Measurements from ENCODE around the gene C1orf122.

Gene C1orf122

DNA sequence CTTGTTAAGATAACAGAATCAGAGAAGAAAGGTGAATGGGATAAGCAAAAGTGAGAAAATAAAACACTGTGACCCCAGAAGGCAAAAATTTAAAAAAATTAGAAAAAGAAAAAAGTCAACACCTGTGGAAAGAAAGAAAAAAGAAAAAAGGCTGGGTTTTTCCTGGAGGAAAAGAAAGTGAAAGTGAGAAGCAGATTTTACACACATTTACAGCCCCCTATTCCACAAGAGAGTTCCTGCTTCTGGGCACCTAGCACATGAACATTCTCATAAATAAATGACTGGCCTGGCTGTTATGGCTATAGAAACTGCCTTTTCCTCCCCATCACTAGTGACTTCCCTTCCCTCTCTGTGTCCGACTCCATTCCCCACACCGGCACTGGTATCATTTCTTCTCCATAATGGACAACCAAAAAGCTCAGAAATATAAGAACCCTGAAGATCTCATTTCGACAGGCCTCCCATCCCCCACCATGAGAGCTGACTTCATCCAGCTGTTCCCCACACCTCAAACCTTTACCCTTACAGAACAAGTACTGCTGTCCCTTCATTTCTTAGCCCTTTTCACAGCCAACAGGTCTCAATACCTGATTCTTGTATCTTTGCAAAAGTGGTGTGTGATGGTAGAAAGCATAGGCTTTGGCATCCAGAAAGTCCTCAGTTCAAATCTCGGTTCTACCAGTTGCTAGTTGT is 39.2 kb downstream of the C1orf122 start:
- no peak for DNase-seq

DNA sequence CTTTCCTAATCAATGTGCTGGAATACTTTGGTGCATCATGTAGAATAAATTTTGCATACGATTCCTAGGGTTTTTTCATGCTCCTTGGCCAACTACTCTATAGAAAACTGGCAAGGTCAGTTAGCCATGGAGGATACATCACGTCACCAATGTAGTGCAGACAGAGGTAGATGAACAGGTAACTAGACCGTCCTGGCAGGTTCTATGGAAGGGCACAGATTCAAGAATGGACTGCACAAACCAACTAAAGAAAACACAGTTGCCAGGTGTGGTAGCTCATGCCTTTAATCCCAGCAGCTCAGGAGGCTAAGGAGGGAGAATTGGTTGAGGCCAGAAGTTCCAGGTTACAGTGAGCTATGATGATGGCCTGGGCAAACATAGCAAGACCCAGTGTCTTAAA is 41.9 kb downstream of the C1orf122 start:
- no peak for DNase-seq

DNA sequence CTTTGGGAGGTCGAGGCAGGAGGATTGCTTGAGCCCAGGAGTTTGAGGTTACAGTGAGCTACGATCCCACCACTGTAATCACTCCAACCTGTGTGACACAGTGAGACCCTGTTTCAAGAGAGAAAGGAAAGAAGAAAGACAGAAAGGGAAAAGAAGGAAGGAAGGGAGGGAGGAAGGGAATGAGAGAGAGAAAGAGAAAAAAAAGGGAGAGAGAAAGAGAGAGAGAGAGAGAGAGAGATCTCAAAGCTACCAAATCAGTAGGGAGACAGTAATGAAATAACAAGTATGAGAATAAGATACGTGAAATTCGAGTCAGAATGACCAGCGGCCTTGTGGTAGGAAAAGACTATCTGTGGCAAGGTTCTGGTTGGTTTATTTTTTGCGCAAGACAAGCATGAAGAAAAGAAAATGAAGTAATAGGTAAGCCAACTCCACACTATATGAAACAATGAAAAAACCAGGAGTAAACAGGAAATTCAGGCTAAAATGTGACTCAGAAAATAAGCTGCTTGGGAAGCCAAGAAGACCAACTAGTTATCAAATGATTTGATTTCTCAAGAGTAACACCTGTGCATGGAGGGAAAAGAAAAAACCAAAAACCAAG is 42.9 kb downstream of the C1orf122 start:
- no peak for DNase-seq

DNA sequence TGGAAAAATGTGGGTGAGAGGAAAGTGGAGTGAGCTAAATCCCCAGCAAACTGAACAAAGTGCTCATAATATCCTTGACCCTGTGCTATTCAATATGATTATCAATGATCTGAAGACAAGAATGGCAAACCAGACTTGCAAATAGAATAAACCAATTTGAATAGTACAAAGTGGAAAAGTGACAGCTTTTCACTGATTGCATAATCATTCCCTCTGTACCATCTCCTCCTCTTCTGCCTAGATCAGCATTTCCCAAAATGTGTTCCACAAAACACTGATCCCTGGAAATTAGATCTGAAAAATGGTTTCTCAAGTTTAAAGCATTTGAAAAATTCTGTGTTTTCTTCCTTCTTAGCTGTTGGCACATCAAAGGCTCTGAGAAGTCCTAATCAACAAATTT is 43.7 kb downstream of the C1orf122 start:
- DNase-seq, result no peak

DNA sequence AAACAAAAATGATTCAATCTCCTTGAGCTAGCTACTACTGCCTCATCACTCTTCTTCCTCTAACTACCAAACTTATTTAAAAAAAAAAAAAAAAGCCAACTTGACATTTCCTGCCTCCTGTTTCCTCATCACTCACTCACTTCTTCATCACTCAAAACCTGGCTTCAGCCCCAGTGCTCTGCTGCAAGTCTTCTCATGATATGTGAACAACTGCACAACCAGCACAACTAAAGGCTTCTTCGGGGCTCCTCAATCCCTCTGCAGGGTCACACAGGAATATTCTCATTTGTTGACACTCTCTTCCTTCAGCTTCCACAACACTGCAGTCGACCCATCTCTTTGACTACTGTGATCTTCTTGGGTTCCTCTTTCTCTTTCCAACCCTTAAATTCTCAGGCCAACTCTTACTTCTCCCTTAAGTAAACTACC is 44.2 kb downstream of the C1orf122 start:
- no peak for DNase-seq

DNA sequence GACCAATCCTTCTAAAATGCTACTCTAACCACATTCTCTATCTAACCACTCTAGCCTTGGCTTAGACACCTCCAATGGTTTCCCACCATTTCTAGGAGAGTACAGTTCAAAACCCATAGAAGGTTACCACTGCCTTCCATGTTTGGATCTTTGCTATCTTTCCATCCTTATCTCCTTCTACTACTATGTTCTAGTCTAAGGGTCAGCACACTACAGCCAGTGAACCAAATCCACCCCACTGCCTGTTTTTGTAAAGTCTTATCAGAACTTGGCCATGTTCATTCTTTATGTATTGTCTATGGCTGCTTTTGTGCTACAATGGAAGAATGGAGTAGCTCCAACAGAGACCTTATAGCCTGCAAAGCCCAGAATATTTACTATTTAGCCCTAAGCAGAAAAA is 45.6 kb downstream of the C1orf122 start:
- DNase-seq, result no peak

DNA sequence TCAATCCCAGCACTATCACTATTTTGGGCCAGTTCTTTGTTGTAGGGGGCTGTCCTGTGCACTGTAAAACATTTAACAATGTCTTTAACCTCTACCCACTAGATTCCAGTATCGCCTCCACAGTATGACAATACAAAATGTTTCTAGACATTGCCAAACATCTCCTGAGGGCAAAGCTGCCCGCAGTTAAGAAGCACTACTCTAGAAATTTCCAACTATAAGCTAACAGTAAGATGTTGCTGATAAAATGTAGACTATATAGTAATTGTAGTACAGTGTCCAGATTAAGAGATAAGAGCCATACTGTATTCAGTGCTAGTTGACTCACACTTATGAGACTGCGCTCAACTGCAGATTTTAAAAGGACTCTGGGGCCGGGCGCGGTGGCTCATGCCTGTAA is 46.8 kb downstream of the C1orf122 start:
- no peak for DNase-seq

All from T1000 (cell line).